ENCODE results near the gene HSPD1.

GRCh38 chr2:197446844-197447243 lies 52.8 kb downstream of the HSPD1 start:
- no peak for TF ChIP-seq CTCF (IDR thresholded peaks at IDR 0.05)
- TF ChIP-seq POLR2A (IDR thresholded peaks at IDR 0.05), result no peak
